SH-SY5Y (cell line): ENCODE data around the gene CDK5.

ENCODE experiments used
- GATA2 ChIP-seq: IDR thresholded peaks from 2 replicates; pipeline ENCODE4 v1.6.1; 2011; ENCODE audit warnings: mild to moderate bottlenecking, low read depth, low read length
- GATA3 ChIP-seq: IDR thresholded peaks from 2 replicates; pipeline ENCODE4 v1.6.1; 2011; ENCODE audit warnings: low read depth, mild to moderate bottlenecking, low read length, moderate library complexity

DNA sequence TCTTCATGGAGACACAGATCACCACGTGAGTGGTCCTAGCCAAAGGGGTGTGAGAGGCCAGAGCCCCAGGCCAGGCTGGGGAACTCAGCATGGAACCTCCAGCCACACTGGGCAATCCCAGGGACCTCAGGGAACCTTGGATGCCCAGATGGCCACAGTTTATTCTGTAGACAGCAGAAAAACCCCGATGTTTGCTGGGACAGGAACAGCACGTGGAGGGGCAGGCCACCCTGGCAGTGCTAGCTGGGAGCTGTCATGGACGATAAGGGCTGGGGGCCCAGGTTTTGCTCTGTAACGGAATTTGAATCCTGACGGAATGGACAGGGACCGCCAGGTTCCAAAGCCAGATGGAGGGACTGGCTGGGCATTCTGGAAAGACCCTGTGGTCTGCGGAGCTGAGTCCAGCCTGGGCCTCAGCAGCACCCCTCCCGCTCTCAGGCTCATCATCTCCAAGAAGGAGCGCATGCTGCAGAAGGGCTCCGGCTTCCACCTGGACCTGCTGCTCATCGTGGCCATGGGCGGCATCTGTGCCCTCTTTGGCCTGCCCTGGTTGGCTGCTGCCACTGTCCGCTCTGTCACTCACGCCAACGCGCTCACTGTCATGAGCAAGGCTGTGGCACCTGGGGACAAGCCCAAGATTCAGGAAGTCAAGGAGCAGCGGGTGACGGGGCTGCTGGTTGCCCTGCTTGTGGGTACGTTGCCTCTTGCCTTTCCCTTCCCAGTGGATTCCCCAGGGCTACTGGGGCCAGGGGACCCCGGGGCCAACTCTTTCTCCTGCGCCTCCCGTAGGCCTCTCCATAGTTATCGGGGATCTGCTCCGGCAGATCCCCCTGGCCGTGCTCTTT, 17.3 kb upstream of the CDK5 start:
- no peak for TF ChIP-seq GATA2
- no peak for TF ChIP-seq GATA3
